Nephron progenitor cell (in vitro differentiated cells): ENCODE data around the gene DLX1.

Experiments used
- DNase-seq: peaks from one replicate; pipeline ENCODE4 v3.0.0; 2021
- H3K27ac Mint-ChIP-seq: 2 replicates; pipeline ENCODE4 v1.8.0; 2021; ENCODE audit warnings: mild to moderate bottlenecking, moderate library complexity, mixed read lengths
- H3K27me3 Mint-ChIP-seq: 2 replicates; pipeline ENCODE4 v1.8.0; 2021; ENCODE audit warnings: mild to moderate bottlenecking, low read depth, mixed read lengths; ENCODE audit not compliant: poor library complexity
- H3K36me3 Mint-ChIP-seq: 2 replicates; pipeline ENCODE4 v1.8.0; 2021; ENCODE audit warnings: low read depth, mixed read lengths
- H3K4me1 Mint-ChIP-seq: 2 replicates; pipeline ENCODE4 v1.8.0; 2021; ENCODE audit warnings: mixed read lengths
- H3K4me3 Mint-ChIP-seq: 2 replicates; pipeline ENCODE4 v1.8.0; 2021; ENCODE audit warnings: mild to moderate bottlenecking, moderate library complexity, mixed read lengths
- H3K9me3 Mint-ChIP-seq: 2 replicates; pipeline ENCODE4 v1.8.0; 2021; ENCODE audit warnings: mild to moderate bottlenecking, moderate library complexity, mixed read lengths
- CTCF ChIP-seq: fragments of 200-600 bp; sonication (generic); IDR thresholded peaks from 2 replicates; pipeline ENCODE4 v1.5.0; 2021; ENCODE audit warnings: antibody characterized with exemption

The DLX1 gene

DNA sequence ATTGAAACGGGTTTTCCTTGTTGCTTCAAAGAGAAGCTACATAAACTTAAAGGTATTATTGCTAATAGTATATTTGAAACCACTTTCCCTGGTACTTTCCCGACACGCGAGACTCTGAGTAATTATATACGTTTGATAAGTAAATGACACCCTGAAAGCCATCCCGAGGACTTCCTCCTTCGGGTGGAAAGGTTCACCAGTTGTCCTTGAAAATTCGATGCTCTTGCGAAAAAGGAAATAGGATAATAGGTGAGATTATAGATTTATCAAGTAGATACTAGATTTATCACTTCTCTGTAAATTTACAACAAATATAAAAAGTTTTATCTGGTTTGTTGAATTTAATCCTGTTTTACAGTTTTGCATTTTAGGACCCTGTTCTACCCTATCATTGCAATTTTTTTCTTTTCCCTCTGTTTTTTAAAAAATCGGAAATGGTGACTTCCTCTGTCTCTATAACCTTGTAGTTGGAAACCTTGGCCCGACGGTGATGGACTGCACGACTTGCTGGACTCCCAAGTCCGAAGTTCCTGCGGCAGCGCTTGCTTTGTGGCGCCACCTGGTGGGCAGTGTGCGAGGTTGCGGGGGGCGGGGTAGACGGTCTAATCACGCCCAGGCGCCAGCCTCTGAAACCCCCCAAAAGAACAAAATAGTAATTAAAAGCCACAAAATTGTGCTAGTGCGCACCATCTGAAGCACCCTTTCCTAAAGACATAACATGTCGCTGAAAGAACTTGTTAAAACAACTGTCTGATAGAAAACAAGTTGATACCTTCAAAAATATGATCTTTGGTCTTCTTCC lies 18.4 kb downstream of the DLX1 start:
- H3K9me3 Mint-ChIP-seq: no peaks in the 10 kb centered on the region
- peaks cover 44% of the 10 kb centered on the region for H3K4me1 Mint-ChIP-seq
- H3K36me3 Mint-ChIP-seq: no peaks in the 10 kb centered on the region
- TF ChIP-seq CTCF: peak; percentile 89
- peaks cover 97% of the 10 kb centered on the region for H3K27me3 Mint-ChIP-seq
- no peak overlapping the region for H3K27ac Mint-ChIP-seq
- H3K4me3 Mint-ChIP-seq: peak overlapping the region; percentile 85
- peak; percentile 94 for DNase-seq

- TF ChIP-seq CTCF: no peak
- peaks cover 42% of the 10 kb centered on the region for H3K4me1 Mint-ChIP-seq
- H3K9me3 Mint-ChIP-seq: no peaks in the 10 kb centered on the region
- peaks cover 96% of the 10 kb centered on the region for H3K27me3 Mint-ChIP-seq
- peak overlapping the region; percentile 47 for H3K4me3 Mint-ChIP-seq
- DNase-seq: no peak
- H3K36me3 Mint-ChIP-seq: no peaks in the 10 kb centered on the region
- no peak overlapping the region for H3K27ac Mint-ChIP-seq
Measured at GRCh38 chr2:172105471-172106107, 20.3 kb downstream of the DLX1 start.

- H3K27ac Mint-ChIP-seq: no peak overlapping the region
- peak overlapping the region; percentile 58 for H3K4me3 Mint-ChIP-seq
- peak; percentile 40 for TF ChIP-seq CTCF
- peak; percentile 56 for DNase-seq
- H3K27me3 Mint-ChIP-seq: peaks cover 92% of the 10 kb centered on the region
- H3K4me1 Mint-ChIP-seq: peaks cover 38% of the 10 kb centered on the region
- no peaks in the 10 kb centered on the region for H3K36me3 Mint-ChIP-seq
- no peaks in the 10 kb centered on the region for H3K9me3 Mint-ChIP-seq
Measured at GRCh38 chr2:172106108-172106961, 21.0 kb downstream of the DLX1 start.

DNA sequence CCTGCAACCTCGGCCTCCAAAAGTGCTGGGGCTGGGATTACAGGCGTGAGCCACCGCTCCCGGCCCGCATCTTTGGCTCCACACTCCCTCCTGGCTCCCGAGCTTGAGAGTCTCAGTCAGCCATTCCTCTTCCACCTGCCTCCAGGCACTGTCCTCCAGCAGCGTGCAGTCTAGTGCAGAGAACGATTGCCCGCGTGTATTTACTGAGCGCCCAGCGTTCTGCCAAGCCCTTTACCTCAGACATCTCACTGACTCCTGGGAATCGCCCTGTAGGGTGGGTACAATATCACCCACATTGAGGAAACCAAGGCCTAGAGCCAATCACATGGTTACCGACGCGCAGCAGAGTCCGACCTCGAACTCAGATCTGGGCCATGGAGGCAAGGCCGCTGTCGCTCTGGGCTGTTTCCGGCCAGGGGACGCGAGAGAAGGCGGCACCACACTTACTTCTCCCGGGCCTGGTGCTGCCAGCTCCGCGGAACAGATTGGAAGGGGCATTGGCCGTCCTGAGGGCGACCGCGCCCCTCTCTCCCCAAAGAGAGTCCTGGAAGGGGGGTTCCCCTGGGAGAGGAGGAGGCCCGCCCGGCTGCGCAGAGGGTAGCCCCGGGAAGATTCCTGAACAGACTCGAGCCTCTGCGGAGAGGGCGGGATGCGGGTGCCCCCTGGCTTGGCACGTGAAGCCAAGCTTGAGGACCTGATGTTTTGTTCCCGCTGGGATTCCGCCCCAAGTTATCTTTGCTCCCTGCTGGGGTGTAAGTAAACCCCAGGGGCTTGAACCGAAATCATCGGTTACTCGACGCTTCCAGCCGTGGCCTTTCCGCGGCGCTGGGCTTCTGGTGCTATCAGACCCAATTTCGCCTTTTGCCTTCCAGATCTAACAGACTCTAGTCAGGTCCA lies 22.6 kb downstream of the DLX1 start:
- Mint-ChIP-seq H3K9me3 (no peaks in the 10 kb centered on the region), H3K4me3 (peak overlapping the region; percentile 28), H3K27ac (no peak overlapping the region), H3K36me3 (no peaks in the 10 kb centered on the region), H3K27me3 (peaks cover 84% of the 10 kb centered on the region), H3K4me1 (peaks cover 27% of the 10 kb centered on the region)
- no peak for DNase-seq
- no peak for TF ChIP-seq CTCF

- peak overlapping the region; percentile 28 for H3K4me3 Mint-ChIP-seq
- no peaks in the 10 kb centered on the region for H3K36me3 Mint-ChIP-seq
- no peak overlapping the region for H3K27ac Mint-ChIP-seq
- H3K9me3 Mint-ChIP-seq: no peaks in the 10 kb centered on the region
- TF ChIP-seq CTCF: no peak
- peaks cover 21% of the 10 kb centered on the region for H3K4me1 Mint-ChIP-seq
- H3K27me3 Mint-ChIP-seq: peaks cover 78% of the 10 kb centered on the region
- no peak for DNase-seq
Measured at GRCh38 chr2:172108587-172108930, 23.3 kb downstream of the DLX1 start.
